Kidney capillary endothelial cell (primary cell): ENCODE data around the gene MZF1.
"Not testable (repeated sequence)": the region's sequence is repeated elsewhere in the genome, so short reads cannot be mapped to it uniquely, and the experiment has no call there.

Source experiments
- DNase-seq: peaks from one replicate; pipeline ENCODE4 v3.0.0-alpha.2; 2018; ENCODE audit warnings: low spot score

The MZF1 gene

DNA sequence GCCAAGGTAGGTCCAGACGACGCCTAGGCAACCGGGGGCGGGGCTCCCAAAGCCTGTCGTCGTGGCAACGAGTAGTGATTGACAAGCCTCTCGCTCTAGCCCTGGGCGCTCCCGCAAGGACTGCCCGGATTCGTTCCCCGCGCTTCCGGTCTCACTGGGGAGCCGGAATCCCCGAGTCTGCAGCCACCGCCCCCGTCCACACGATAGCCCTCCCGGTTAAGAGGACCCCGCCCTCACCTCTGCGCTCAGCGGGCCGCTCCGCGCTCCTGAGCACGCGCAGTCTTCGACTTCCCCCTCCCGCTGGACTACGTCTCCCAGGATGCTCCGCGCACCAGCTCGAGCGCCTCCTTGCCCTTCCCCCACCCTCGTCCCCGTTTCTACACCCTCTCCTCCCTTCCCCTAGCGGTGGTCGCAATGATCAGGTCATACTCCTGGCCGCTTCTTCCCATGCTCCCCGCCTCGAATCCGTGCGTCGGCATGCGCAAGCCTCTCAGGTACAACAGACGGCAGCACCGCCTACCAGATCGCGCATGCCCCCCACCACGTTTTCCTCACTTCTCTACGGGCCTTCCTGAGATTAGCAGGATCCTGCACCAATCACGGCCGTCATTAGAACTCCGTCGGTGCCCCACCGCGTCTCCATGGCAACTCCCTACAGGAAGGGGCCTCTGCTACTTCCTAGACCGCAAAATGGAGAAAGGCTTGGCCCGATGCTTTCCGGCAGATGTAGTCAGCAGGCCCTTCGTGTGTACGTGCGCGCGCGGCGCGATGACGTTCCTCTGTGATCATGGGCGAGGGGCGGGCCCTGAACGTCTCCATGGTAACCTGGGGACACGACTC, at the start of gene MZF1:
Gene MZF1, minus strand, starts transcription at position 518 of the 840 bp plus-strand sequence. CDS start 1,946 bp downstream, outside the sequence.
- peak; percentile 100 for DNase-seq

DNA sequence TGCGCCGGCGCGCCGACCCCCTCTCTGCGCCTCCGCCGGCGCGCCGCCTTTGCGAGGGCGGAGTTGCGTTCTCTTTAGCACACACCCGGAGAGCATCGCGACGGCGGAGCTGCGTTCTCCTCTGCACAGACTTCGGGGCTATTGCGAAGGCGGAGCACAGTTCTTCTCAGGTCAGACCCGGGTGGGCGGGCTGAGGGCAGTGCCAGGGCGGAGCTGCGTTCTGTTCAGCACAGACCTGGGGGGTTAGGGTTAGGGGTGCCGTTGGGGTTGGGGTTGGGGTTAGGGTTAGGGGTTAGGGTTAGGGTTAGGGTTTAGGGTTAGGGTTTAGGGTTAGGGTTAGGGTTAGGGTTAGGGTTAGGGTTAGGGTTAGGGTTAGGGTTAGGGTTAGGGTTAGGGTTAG, 34.1 kb upstream of the MZF1 start:
- DNase-seq = not testable (repeated sequence)

- not testable (repeated sequence) for DNase-seq
These were observed 33.2 kb upstream of the MZF1 start for GRCh38 chr19:58606251-58606896.

DNA sequence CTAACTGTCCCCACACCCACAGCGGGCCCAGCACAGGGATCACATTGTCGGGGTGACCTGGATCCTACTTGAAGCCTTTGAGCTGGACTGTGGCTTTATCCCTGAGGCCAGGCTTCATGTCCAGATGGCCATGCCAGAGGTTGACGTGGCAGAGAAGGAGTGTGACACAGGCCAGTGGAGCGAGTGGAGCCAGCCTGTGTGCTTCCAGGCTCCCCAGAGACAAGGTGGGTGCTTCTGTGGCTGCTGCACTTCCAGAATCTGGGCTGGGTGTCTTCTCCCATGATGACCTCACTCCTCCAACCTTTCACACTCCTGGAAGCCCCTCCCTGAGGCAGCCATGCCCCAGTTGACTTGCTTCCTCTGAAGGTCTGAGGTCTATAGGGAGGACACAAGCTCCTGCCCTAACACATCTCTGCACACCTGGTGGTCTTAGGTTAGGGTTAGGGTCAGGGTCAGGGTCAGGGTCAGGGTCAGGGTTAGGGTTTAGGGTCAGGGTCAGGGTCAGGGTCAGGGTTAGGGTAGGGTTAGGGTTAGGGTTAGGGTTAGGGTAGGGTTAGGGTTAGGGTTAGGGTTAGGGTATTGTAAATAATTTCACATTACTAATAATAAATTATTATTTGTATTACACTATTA, 13.1 kb upstream of the MZF1 start:
- DNase-seq = no peak

DNA sequence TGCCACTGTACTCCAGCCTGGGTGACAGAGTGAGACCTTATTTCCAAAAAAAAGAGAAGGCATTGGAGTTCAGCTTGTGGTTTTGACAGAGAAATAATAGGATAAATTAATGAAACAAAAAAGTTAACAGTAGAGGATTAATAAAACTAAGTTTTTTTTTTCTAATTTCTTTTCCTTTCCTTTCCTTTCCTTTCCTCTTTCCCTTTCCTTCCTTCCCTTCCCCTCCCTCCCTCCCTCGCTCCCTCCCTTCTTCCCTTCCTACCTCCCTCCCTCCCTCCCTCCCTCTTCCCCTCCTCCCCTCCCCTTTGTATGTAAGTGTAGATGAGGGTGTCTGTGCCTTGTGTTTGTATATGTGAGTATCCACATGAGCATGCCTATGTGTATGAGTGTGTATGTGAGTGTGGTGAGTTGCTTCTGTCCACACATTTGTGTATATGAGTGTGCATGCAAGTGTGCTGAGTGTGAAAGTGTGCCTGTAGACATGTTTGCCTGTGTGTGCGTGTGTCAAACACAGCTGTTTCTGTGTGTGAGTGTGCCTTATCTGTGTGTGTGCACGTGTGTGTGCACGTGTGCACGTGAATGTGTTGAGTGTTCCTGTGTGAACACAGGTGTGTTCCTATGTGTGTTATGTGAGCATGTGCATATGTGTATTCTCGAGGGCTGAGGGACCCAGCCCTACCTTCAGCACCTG, 12.5 kb upstream of the MZF1 start:
- DNase-seq = no peak

DNA sequence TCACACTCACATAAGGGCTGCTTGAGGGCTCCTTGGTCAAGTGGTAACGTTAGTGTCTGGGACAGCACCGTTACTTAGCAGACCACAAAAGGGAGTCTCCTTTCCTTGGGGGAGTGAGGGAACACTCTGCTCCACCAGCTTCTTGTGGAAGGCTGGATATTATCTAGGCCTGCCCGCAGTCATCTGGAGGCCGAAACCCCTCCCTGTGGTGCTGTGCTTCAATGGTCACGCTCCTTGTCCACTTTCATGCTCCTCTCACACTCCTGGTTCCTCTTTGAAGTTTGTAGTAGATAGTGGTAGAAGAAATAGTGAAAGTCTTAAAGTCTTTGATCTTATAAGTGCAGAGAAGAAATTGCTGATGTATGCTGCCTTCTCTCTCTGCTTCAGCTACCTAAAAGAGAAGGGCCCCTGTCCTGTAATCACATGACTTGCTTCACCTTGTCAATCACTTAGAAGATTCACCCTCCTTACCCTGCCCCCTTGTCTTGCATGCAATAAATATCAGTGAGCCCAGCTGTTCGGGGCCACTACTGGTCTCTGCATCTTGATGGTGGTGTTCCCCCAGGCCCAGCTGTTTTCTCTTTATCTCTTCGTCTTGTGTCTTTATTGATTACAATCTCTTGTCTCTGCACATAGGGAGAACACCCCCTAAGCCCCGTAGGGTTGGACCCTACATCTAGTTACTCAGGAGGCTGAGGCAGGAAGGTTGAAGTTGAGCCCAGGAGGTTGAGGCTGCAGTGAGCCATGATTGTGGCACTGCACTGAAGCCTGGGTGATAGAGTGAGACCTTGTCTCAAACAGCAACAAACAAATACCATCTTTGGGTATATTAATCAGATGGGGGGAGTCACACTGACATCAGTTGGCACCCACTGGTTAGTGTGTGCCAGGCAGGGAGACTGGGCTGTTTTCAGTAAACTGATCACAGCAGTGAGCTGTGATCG, 11.6 kb upstream of the MZF1 start:
- no peak for DNase-seq

DNA sequence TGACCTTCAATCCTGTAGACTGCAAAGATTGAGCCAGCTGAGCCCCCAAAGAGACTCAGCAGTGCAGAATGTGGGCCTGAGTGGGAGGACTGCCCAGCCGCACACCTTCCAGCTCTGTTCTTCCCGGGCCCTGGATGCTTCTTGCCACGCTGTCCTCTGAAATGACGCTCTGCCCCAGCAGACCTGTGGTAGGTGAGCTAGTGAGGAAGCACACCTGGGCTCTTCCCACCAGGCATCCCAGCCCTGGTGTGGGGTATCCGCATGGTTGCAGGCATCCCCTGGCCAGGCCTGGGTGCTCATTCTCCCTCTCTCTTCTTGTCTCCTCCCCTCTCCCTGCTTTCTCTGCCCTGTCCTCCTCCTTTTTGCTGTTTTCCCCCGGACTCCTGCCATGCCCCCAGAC, 9.8 kb upstream of the MZF1 start:
- DNase-seq = no peak

DNA sequence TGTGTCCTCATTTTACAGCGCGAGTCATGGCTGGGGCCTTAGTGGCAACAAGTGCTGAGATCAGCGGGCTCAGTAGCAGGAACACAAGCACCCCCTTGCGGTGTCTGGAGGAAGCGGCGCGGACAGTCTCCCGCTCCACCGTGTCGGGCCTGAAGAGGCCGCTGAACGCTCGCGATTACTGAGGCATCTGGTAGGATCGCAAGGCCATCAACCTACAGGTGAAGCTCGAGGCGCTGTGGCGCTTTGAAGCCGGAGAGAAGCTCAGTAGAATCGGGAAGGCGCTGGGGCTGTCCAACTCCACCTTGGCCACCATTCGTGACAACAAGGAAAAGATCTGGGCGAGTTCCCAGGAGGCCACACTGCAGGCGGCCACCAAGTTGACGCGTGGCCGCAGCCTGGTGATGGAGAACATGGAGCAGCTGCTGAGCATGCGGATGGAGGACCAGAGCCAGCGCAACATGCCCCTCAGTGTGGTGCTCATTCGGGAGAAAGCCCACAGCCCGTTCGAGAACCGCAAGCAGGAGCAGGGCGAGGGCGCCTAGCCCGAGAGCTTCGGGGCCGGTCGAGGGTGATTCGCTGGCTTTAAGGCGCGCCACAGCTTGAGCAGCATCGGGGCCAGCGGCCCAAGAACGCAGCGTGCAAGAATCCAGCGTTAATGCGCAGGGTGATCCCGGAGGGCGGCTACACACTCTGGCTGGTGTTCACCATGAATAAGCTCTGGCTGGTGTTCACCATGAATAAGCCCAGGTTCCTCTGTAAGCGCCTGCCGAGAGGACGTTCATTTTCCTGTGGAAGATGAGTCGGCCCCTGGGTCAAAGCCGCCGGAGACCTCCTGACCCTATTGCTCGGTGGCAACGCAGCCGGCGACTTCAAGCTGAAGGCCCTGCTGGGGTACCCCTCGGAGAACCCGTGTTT, 8.3 kb upstream of the MZF1 start:
- peak; percentile 82 for DNase-seq

DNA sequence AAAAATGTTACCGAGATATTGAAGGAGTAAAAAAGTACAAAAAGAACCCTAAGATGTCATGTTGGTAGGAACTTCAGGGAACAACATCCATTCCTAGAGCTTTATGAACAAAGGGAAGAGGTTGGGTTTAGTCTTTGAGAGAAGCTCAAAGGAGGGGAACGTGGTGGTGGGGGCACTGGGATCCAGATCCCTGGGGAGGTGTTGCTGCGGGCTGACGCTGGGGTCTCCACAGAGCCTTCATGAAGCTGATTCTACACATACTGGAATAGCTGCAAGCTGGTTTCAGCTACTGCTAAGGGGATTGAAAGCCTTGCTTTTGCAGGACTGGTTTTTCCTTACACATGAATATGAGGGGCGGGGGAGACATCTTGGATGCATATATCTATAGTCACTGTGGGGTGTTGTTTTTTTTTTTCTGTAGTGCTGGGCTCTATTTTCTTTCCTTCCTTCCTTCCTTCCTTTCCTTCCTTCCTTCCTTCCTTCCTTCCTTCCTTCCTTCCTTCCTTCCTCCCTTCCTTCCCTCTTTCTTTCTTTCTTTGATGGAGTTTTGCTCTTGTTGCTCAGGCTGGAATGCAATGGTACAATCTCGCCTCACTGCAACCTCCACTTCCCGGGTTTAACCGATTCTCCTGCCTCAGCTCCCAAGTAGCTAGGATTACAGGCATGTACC, 6.5 kb upstream of the MZF1 start:
- no peak for DNase-seq

DNA sequence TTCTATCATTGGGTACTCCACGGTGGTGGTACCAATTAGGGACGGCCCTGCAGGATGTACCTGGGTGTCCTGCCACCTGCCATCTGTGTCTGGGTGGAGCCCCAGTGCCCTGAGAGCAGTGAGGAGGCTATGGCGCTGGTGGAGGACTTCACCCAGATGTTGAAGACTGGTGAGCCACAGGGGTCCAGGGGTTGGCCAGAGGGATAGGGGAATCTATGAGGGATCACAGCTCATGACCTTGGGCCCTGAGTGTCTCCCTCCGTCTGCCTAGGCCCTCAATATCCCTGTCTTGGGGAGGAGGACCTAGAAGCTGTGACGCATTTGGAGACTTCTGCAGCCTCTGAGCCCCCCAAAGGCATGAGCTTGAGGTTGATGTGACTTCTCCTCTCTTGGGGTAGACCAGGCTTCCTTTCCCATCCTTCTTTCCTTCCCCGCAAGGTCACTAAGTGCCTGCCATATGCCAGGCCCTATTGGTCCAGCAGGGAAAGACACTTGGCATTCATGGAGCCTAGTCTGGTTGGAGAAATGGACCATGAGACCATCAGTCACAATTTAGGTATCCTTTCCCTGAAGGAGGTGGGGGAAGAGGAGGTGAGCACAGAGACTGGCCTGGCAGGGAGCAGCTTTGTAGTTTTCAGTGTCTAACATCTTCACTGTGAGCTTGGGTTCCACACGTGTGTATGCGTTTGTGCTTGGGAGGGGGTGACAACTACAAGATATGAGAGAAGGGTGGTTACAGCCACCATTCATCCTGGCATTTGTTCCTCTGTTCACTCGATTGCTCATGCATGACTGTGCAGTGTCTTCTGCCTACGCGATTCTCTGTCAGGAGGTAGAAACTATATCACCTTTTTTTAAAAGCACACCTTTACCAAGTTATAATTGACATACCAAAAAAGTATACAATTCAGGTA, 5.1 kb upstream of the MZF1 start:
- no peak for DNase-seq

DNA sequence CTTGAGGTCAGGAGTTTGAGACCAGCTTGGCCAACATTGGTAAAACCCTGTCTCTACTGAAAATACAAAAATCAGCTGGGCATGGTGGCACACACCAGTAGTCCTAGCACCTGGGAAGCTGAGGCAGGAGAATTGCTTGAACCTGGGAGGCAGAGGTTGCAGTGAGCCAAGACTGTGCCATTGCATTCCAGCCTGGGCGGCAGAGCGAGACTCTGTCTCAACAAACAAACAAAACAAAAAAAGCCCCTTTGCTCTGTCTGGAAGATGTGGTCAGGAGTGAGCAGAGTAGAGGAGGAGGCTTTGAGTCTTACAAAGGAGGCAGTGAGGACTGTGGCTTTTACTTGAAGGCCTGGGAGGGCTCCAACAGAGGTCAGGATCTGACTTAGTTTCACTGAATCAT, 4.4 kb upstream of the MZF1 start:
- not testable (repeated sequence) for DNase-seq

DNA sequence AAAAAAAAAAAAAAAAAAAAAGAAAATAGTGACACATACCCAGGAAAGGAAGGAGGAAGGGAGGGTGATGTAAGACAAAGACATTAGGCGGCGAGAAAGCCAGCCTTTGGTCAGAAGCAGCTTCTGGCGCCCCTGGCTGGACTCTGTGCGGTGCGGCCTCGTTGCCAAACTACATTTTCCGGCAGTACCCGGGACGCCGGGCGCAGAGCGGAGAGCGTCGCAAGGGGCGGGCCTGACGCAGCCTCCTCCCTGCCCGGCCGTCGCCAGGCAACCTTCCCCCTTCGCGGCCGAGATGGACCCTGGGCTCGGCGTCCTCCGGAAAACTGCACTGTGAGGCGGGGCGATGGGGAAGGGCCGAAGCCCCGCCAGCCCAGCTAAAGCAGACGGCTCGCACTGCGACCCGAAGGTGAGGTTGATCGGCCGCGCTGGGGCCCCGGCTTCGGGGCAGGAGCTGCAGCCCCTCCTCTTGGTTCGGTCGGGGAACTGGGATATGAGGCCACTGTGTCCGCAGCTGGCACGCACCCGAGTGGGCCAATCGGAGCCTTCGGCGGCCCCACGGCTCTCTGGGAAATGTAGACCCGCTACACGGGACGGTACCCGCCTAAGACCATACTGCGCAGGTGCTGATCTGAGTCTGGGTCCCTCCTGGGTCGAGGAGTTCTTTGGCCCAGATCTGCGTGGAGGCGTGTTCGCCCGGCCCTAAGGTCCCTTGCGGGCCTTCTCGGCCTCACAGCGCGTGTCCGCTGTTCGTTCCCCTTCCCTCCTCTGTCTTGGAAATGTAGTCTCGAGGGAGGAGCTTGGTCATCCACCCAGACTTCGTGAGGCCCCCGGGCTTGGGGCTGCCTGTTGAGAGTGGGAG, 2.3 kb upstream of the MZF1 start:
- DNase-seq = peak; percentile 92

- DNase-seq = no peak
These were observed 576 bp upstream of the MZF1 start for GRCh38 chr19:58573658-58574164.

DNA sequence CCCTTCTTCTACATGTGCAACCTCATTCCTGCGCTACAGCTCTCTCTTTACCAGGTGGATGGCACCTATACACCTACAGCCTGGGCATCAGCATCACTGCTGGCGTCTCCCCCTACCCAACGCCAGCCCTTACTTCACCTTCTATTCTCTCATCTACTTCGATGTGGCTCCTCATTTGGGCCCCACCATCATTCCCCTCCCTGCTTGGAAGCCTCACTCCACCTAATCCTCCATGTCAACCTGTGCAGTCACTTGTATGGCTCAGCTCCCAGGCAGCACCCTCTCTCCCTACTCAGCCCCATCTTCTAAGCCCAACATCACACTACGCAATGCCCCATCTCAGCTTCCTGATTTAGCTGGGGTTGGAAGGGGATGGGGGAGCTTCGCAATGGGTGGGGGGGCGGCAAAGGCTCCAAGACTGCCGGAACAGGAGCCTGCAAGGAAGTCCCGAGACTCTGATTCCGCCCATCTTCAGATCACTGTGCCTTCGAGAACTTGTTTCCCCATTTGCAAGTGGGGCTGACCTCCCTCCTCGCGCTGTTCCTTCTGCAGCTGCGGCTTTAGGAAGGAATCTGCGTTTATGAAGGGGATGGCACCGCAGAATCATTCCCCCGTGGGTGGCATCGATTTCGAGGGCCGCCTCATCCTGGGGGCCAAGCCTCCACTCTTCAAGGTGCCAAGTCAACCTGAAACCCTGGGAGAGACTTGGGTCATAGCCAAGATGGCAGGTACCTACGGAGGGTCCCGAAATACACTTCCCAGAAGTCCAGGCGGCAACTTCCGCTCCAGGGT, 913 bp downstream of the MZF1 start:
- no peak for DNase-seq

DNA sequence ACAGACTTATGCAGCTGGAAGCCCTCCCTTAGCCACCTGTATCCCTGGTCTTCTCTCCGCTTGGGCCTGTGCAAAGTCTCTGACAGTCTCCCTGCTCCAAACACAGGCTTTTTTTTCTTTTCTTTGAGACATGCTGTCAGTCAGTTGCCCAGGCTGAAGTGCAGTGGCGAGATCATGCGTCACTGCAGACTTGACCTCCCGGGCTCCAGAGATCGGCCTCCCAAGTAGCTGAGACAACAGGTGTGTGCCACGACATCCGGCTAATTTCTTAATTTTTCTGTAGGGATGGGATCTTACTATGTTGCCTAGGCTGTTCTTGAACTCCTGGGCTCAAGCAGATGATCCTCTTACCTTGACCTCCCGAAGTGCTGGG, 1.6 kb downstream of the MZF1 start:
- DNase-seq = no peak

GRCh38 chr19:58570770-58571574, 2.2 kb downstream of the MZF1 start:
- no peak for DNase-seq
